NCI-H2107 treated with DMSO at 0.1 percent for 48 hours (cell line): ENCODE data around the gene EIF4EBP2.
A peak's percentile ranks its signal among the peaks of the same experiment; 100 is the strongest.

Experiments used
- DNase-seq: peaks from one replicate; lab custom pipeline; 2025; ENCODE audit not compliant: unreplicated experiment; lab: John Stamatoyannopoulos, UW

Gene EIF4EBP2

GRCh38 chr10:70459774-70460490, 56.0 kb downstream of the EIF4EBP2 start:
- no peak for DNase-seq

- peak; percentile 6 for DNase-seq
Measured at GRCh38 chr10:70461397-70462348, 57.7 kb downstream of the EIF4EBP2 start.

GRCh38 chr10:70462349-70462984, 58.5 kb downstream of the EIF4EBP2 start:
- DNase-seq = peak; percentile 27

GRCh38 chr10:70465278-70465677, 61.3 kb downstream of the EIF4EBP2 start:
- no peak for DNase-seq

GRCh38 chr10:70465832-70466231, 61.9 kb downstream of the EIF4EBP2 start:
- no peak for DNase-seq

- no peak for DNase-seq
Measured at GRCh38 chr10:70466951-70467350, 63.0 kb downstream of the EIF4EBP2 start.

GRCh38 chr10:70472799-70473454, 69.0 kb downstream of the EIF4EBP2 start:
- no peak for DNase-seq

GRCh38 chr10:70474780-70475179, 70.8 kb downstream of the EIF4EBP2 start:
- no peak for DNase-seq

GRCh38 chr10:70475661-70476060, 71.7 kb downstream of the EIF4EBP2 start:
- DNase-seq = no peak

GRCh38 chr10:70476249-70477035, 72.5 kb downstream of the EIF4EBP2 start:
- DNase-seq = no peak

GRCh38 chr10:70477661-70478162, 73.8 kb downstream of the EIF4EBP2 start:
- DNase-seq = peak; percentile 8
